AG10803 (cell line): ENCODE measurements around the gene TNFRSF1A.

Source experiments
- DNase-seq: peaks from one replicate; pipeline ENCODE4 v3.0.0; 2010; ENCODE audit warnings: low read depth
- H3K4me3 ChIP-seq: 2 replicates; pipeline ENCODE4 v1.5.1; 2011; ENCODE audit warnings: mild to moderate bottlenecking, low read length, control low read depth
- TF ChIP-seq, protein P1 (sequence below): conservative IDR thresholded peaks from 2 replicates; pipeline ENCODE4 v1.5.1; 2011; ENCODE audit warnings: mild to moderate bottlenecking, low read length, control low read depth, inconsistent platforms

TNFRSF1A gene

DNA sequence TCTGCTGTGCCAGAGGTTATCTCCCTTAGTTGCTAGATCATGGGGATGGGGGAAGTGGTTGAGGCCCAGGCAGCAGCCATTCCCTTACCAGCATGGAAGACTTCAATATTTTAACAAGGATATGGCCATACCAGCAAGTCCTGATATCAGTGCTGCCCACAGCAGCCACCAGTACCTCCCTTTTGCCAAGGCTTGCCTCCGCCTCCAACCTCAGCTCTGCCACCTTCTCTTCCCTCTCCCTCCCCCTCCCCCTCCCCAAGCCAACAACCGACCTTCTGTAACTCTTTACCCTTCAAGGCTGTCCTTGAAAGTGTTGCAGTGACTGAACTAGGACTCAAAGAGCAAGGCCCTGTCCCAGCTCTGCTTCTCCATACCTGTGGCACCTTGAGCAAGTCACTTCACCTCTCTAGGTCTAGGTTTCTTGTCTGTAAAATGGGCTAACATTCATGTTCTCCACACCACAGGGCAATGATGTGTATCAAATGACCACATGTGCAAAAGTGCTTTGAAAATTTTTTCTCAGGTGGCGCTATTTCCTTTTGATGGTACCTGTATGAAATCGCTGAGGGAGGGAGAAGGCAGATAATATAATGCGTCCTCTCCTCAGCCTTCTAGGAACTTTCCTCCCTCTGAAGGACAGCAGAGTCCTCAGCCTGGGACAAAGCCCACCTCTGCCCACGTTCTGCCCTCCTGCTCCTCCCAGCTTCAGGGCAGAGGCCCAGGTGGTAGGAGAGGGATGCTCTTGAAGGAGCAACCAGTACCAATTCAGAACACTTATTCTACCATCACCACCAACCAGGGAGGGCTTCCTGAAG, 16.7 kb downstream of the TNFRSF1A start:
- no peak overlapping the region for H3K4me3 ChIP-seq
- TF ChIP-seq, protein P1, sequence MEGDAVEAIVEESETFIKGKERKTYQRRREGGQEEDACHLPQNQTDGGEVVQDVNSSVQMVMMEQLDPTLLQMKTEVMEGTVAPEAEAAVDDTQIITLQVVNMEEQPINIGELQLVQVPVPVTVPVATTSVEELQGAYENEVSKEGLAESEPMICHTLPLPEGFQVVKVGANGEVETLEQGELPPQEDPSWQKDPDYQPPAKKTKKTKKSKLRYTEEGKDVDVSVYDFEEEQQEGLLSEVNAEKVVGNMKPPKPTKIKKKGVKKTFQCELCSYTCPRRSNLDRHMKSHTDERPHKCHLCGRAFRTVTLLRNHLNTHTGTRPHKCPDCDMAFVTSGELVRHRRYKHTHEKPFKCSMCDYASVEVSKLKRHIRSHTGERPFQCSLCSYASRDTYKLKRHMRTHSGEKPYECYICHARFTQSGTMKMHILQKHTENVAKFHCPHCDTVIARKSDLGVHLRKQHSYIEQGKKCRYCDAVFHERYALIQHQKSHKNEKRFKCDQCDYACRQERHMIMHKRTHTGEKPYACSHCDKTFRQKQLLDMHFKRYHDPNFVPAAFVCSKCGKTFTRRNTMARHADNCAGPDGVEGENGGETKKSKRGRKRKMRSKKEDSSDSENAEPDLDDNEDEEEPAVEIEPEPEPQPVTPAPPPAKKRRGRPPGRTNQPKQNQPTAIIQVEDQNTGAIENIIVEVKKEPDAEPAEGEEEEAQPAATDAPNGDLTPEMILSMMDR: no peak
- DNase-seq: no peak

DNA sequence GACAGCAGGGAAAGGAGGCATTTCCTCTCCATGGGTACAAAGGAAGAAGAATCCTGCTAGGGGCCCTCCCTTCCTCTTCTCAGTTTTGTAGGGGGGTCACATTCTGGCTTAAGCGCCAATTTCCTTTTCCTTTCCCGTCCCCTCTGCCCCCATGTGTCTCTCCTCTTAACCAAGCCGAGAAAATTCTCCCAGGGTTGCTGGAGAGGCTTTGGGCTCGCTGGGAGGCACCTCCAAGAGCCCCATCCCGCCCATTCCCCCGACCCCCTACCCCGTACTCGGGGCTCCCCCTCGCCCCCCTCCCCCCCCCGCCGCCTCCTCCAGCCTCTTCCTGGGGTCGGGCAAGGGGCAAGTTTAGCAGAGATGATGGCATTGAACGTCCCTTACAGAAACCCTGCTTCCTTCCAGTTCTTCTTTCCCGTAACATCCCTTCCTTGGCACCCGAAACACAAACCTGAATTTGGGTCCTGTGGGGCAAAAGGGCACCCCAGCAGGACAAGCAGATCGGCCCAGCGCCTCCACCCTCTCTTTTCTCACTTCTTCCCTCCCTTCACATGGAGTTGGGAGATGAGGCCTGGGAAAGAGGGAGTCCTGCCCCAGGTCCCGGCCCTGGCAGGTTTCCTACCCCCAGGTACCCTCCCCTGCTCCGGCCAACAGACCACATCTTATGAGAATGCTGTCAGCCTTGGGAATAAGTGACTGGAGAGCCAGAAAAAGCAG, 17.7 kb downstream of the TNFRSF1A start:
- H3K4me3 ChIP-seq: no peak overlapping the region
- TF ChIP-seq, protein P1: no peak
- DNase-seq: no peak

DNA sequence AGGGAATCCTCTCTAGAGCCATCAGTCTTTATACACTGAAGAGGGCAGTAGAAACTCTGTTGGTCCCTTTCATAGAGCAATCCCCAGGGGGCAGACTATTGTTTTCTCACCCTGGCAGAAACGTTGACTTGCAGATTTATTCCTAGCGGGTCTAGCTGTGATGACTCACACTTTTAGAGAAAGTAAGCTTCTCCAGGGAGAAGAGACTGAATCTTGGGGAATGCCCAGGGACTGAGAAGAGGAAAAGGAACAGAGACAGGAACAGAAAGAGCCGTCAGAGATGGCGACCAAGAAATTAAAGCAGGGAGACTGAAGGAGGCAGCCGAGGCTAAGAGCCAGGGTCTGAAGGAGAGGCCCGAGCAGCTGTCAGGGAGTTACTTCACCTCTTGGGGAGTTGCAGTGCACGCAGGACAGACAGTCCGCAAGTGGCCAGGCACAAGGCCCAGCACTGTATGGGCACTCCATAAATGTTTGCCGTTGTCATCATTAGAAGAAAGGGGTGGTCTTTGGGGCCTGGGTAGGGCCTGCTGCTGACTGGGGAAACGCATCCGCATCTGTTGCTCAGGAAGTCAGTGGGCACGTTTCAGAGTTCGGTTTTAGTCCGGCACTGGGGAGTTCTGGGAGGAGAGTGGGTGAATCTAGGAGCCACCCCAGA, 18.4 kb downstream of the TNFRSF1A start:
- DNase-seq: peak; percentile 92
- TF ChIP-seq, protein P1: peak; percentile 64
- no peak overlapping the region; the same call in 1 of the 2 replicates for H3K4me3 ChIP-seq

DNA sequence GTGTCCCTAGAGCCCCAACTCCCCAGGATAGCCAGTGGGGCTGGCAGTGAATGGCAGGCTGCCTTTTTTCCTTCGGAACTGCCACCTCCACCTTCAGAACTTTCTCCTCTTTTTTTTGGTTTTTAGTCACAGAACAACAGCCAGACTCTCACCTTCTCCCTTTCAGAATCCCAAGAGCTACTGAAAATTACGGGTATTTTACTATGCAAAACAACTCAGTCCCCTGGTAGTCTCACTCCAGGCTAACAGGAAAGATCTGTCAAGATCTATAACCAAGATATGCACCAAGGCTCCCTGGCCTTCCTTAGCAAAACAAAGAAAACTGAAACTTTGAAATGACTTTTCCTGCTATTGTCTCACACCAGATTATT, 18.9 kb downstream of the TNFRSF1A start:
- H3K4me3 ChIP-seq: no peak overlapping the region
- TF ChIP-seq, protein P1: no peak
- DNase-seq: no peak

DNA sequence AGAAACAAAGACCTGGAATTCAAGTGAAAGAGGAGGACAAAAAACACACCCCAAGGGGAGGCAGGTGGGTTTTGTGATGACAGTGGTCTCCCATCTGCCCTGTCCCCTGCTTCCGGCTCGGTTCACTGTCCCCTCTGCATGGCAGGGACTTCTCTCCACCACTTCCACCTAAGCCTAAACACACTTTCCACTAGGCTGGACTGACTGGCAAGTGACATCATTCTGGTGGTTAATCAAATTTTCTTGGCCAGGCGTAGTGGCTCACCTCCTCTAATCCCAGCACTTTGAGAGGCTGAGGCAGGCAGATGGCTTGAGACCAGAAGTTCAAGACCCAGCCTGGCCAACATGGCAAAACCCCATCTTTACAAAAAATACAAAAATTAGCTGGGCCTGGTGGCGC, 19.5 kb downstream of the TNFRSF1A start:
- DNase-seq: no peak
- no peak overlapping the region for H3K4me3 ChIP-seq
- TF ChIP-seq, protein P1: no peak

DNA sequence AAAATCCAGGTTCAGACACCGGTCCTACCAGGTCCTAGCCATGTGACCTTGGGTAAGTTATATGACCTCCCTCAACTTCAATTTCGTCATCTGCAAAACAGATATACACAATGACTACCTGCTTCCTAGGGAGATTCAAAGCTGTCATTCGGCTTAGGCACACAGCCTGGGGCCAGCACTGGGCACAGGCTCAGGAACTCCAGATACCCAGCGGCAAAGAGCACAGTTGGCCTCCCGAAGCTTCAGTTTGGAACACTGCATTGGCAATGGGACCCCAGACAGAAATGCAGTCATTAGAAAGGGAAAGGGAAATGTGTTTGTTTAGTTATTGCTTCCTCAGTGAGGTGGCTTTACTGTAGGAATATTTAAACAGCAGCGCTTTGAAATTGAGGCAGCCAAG, 20.0 kb downstream of the TNFRSF1A start:
- H3K4me3 ChIP-seq: no peak overlapping the region
- no peak for DNase-seq
- TF ChIP-seq, protein P1: no peak

DNA sequence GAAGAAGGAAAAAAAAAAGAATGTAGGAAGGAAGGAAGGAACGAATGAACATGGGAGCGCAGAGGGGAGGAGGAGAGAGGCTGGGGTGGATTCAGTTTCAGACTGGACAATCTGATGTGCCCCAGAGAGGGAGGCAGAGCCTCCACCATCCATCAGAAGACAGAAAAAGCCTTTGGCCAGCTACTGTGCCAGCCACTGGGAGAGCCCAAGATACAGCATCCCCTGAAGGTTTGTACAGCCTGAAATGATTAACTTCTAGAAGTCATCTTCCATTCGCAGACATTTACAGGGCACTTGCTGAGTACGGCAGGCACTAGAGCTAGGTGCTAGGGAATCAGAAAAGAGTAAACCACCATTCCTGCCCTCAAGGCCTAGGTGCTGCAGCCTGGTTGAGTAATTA, 22.4 kb downstream of the TNFRSF1A start:
- no peak overlapping the region for H3K4me3 ChIP-seq
- DNase-seq: no peak
- TF ChIP-seq, protein P1: no peak
